ENCODE measurements around the gene SYNGR3.

GRCh38 chr16:1976951-1977874, 12.6 kb upstream of the SYNGR3 start:
- TF ChIP-seq CTCF (IDR thresholded peaks at IDR 0.05) (no peak), POLR2A (IDR thresholded peaks at IDR 0.05) (no peak), EP300 (IDR thresholded peaks at IDR 0.05) (no peak)
